Gastrocnemius medialis (tissue), 4 donors: ENCODE measurements around the gene ATG10.

Source experiments
- CTCF ChIP-seq, 5 experiments: fragments of 450-650 bp in 3 of 5; fragments of 200-600 bp in 2 of 5; sonication (generic) in 2 of 5; IDR thresholded peaks in 4 of 5; conservative IDR thresholded peaks in 1 of 5; 1 replicate in 4 of 5; 2 replicates in 1 of 5; pipeline ENCODE4 v1.5.1; 2016 to 2019; ENCODE audit warnings: antibody characterized with exemption in 5 of 5, mild to moderate bottlenecking in 3 of 5, moderate library complexity in 3 of 5
- POLR2A ChIP-seq, 2 donors: fragments of 450-650 bp; IDR thresholded peaks; one replicate each; pipeline ENCODE4 v1.6.1; 2017; ENCODE audit warnings: antibody characterized with exemption in 2 of 2, mild to moderate bottlenecking in 2 of 2, moderate library complexity in 2 of 2

GRCh38 chr5:82163452-82164175 lies 191.8 kb downstream of the ATG10 start:
- no peak for TF ChIP-seq CTCF (IDR thresholded peaks at IDR 0.05 in 4 of 5, conservative IDR thresholded peaks at IDR 0.05 in 1 of 5)
- TF ChIP-seq POLR2A (IDR thresholded peaks at IDR 0.05) = no peak
